HS-27A (cell line): Measurements from ENCODE around the gene CABP4.
"Not testable (repeated sequence)": the region's sequence is repeated elsewhere in the genome, so short reads cannot be mapped to it uniquely, and the experiment has no call there.

Experiments used
- DNase-seq: peaks from one replicate; pipeline ENCODE4 v3.0.0-alpha.2; 2012; ENCODE audit warnings: low read depth, missing footprints

Gene CABP4

GRCh38 chr11:67453816-67454732 lies 1.1 kb upstream of the CABP4 start:
- no peak for DNase-seq

- DNase-seq = no peak
Observed at GRCh38 chr11:67456068-67456705, 1.0 kb downstream of the CABP4 start.

GRCh38 chr11:67457453-67457852 lies 2.3 kb downstream of the CABP4 start:
- no peak for DNase-seq

- no peak for DNase-seq
Observed at GRCh38 chr11:67458266-67458665, 3.1 kb downstream of the CABP4 start.

- no peak for DNase-seq
Observed at GRCh38 chr11:67463186-67463585, 8.0 kb downstream of the CABP4 start.

- no peak for DNase-seq
Observed at GRCh38 chr11:67463680-67464410, 8.7 kb downstream of the CABP4 start.

- no peak for DNase-seq
Observed at GRCh38 chr11:67464411-67465188, 9.4 kb downstream of the CABP4 start.

GRCh38 chr11:67465189-67465510 lies 10.0 kb downstream of the CABP4 start:
- no peak for DNase-seq

- DNase-seq = not testable (repeated sequence)
Observed at GRCh38 chr11:67465530-67465929, 10.4 kb downstream of the CABP4 start.

GRCh38 chr11:67466367-67466766 lies 11.2 kb downstream of the CABP4 start:
- DNase-seq = no peak

GRCh38 chr11:67466962-67467771 lies 12.0 kb downstream of the CABP4 start:
- DNase-seq = no peak

- no peak for DNase-seq
Observed at GRCh38 chr11:67468056-67468455, 12.9 kb downstream of the CABP4 start.

GRCh38 chr11:67468456-67468758 lies 13.3 kb downstream of the CABP4 start:
- no peak for DNase-seq

GRCh38 chr11:67468759-67469507 lies 13.8 kb downstream of the CABP4 start, which contains the start of gene TMEM134:
TSS of gene TMEM134 (minus strand) at chr11:67469251. CDS start at chr11:67469192, 59 bp downstream.
- DNase-seq = peak; percentile 68

- no peak for DNase-seq
Observed at GRCh38 chr11:67469508-67469811, 14.3 kb downstream of the CABP4 start.

- no peak for DNase-seq
Observed at GRCh38 chr11:67470337-67471002, 15.3 kb downstream of the CABP4 start.

- DNase-seq = no peak
Observed at GRCh38 chr11:67472882-67473281, 17.7 kb downstream of the CABP4 start.

- DNase-seq = not testable (repeated sequence)
Observed at GRCh38 chr11:67476692-67477091, 21.5 kb downstream of the CABP4 start.

GRCh38 chr11:67477344-67478050 lies 22.3 kb downstream of the CABP4 start:
- not testable (repeated sequence) for DNase-seq
